Liver (tissue), 9 donors: ENCODE measurements around the gene ALG5. TPM values are rescaled to one million over a fixed set of nuclear protein-coding genes. Genes with fewer than 3 reads are reported as not detected.

Experiments
- DNase-seq: peaks from one replicate; pipeline ENCODE4 v3.0.0-alpha.2; 2017; ENCODE audit warnings: low spot score
- H3K27ac ChIP-seq, 2 donors: one replicate each; pipeline ENCODE4 v1.7.0; 2013; ENCODE audit warnings: inconsistent platforms in 2 of 2, low read length in 2 of 2, control low read depth in 1 of 2, low read depth in 1 of 2, mild to moderate bottlenecking in 1 of 2
- H3K27me3 ChIP-seq, 4 donors: one replicate each; pipeline versions ENCODE4 v1.6.1 to v1.7.0; 2013; ENCODE audit warnings: low read length in 3 of 4, inconsistent platforms in 1 of 4, mild to moderate bottlenecking in 1 of 4, moderate library complexity in 1 of 4; ENCODE audit not compliant: control insufficient read depth in 4 of 4, insufficient read depth in 4 of 4
- H3K36me3 ChIP-seq, 4 donors: one replicate each; pipeline versions ENCODE4 v1.6.1 to v1.7.0; 2013; ENCODE audit warnings: low read length in 3 of 4, mild to moderate bottlenecking in 3 of 4, low read depth in 1 of 4, moderate library complexity in 1 of 4; ENCODE audit not compliant: control insufficient read depth in 4 of 4, insufficient read depth in 3 of 4
- H3K4me1 ChIP-seq, 4 donors: one replicate each; pipeline versions ENCODE4 v1.6.1 to v1.7.0; 2013; ENCODE audit warnings: low read length in 3 of 4, mild to moderate bottlenecking in 3 of 4, moderate library complexity in 1 of 4; ENCODE audit not compliant: control insufficient read depth in 4 of 4, insufficient read depth in 4 of 4
- H3K4me3 ChIP-seq, 3 donors: one replicate each; pipeline versions ENCODE4 v1.6.1 to v1.7.0; 2013; ENCODE audit warnings: low read length in 3 of 3, control low read depth in 1 of 3, low read depth in 1 of 3, mild to moderate bottlenecking in 1 of 3
- H3K9ac ChIP-seq, 2 donors: one replicate each; pipeline ENCODE4 v1.7.0; 2013; ENCODE audit warnings: low read length in 2 of 2, mild to moderate bottlenecking in 2 of 2, moderate library complexity in 2 of 2, control low read depth in 1 of 2, low read depth in 1 of 2
- H3K9me3 ChIP-seq, 4 donors: one replicate each; pipeline versions ENCODE4 v1.6.1 to v1.7.0; 2013; ENCODE audit warnings: low read length in 3 of 4; ENCODE audit not compliant: control insufficient read depth in 4 of 4
- CTCF ChIP-seq: fragments of 150-350 bp; IDR thresholded peaks from 2 replicates; pipeline ENCODE4 v1.5.1; 2017; ENCODE audit warnings: improper control_type of control experiment, low read depth, low read length; ENCODE audit not compliant: missing input control
- FOXA1 ChIP-seq: IDR thresholded peaks from 2 replicates; pipeline ENCODE4 v1.6.1; 2016; ENCODE audit warnings: antibody characterized with exemption
- FOXA2 ChIP-seq: IDR thresholded peaks from 2 replicates; pipeline ENCODE4 v1.6.1; 2016; ENCODE audit warnings: antibody characterized with exemption
- GABPA ChIP-seq, 2 donors: IDR thresholded peaks in 1 of 2; conservative IDR thresholded peaks in 1 of 2; 2 replicates each; pipeline ENCODE4 v1.6.1; 2016; ENCODE audit warnings: antibody characterized with exemption in 2 of 2, mild to moderate bottlenecking in 1 of 2, moderate library complexity in 1 of 2
- HNF4G ChIP-seq: IDR thresholded peaks from 2 replicates; pipeline ENCODE4 v1.6.1; 2016; ENCODE audit warnings: antibody characterized with exemption
- MAX ChIP-seq: IDR thresholded peaks from 2 replicates; pipeline ENCODE4 v1.6.1; 2016; ENCODE audit warnings: antibody characterized with exemption
- NR2F2 ChIP-seq: IDR thresholded peaks from 2 replicates; pipeline ENCODE4 v1.6.1; 2016; ENCODE audit warnings: antibody characterized with exemption
- RAD21 ChIP-seq, 2 donors: IDR thresholded peaks; 2 replicates each; pipeline ENCODE4 v1.6.1; 2016; ENCODE audit warnings: antibody characterized with exemption in 2 of 2, mild to moderate bottlenecking in 2 of 2
- REST ChIP-seq: IDR thresholded peaks from 2 replicates; pipeline ENCODE4 v1.6.1; 2016; ENCODE audit warnings: antibody characterized with exemption, mild to moderate bottlenecking
- RXRA ChIP-seq, 2 donors: IDR thresholded peaks; 2 replicates each; pipeline ENCODE4 v1.6.1; 2017 to 2018; ENCODE audit warnings: antibody characterized with exemption in 2 of 2, mild to moderate bottlenecking in 1 of 2
- SP1 ChIP-seq: IDR thresholded peaks from 2 replicates; pipeline ENCODE4 v1.6.1; 2018; ENCODE audit warnings: antibody characterized with exemption, mild to moderate bottlenecking
- TAF1 ChIP-seq: conservative IDR thresholded peaks from 2 replicates; pipeline ENCODE4 v1.6.1; 2016; ENCODE audit warnings: antibody characterized with exemption, mild to moderate bottlenecking
- YY1 ChIP-seq: IDR thresholded peaks from 2 replicates; pipeline ENCODE4 v1.6.1; 2016; ENCODE audit warnings: antibody characterized with exemption, mild to moderate bottlenecking
- ZBTB33 ChIP-seq: IDR thresholded peaks from 2 replicates; pipeline ENCODE4 v1.6.1; 2016; ENCODE audit warnings: antibody characterized with exemption
- WGBS: extraction: QIAGEN DNeasy Blood & Tissue Kit; methylation state at CpG from one replicate; pipeline ENCODE4 v1.1.7; 2013; 5-methylcytosine and 5-hydroxymethylcytosine counted together
- polyA plus RNA-seq, 2 donors: library from polyadenylated mRNA; stranded (reverse) in 1 of 2; unstranded in 1 of 2; fragments of 200-250 nt in 1 of 2; fragments of >200 nt in 1 of 2; fragmentation: Nextera tagmentation in 1 of 2; extraction: Ambion mirVana in 1 of 2; gene quantifications; one replicate each; pipeline versions ENCODE4 v1.2.1 to v1.2.3, GENCODE V29; 2013 to 2015
- total RNA-seq, 2 donors: library from RNA; depleted of rRNA; stranded (reverse); fragments of >200 nt; gene quantifications; one replicate each; pipeline ENCODE4 v1.2.3, GENCODE V29; 2014
- donor health status: healthy.
- donor health status: healthy.
- donor health status: healthy.
- donor health status: healthy.
- donor health status: healthy.

The ALG5 gene
- total and polyA plus RNA-seq, 4 donors: 20.7 to 60.1 (median 37.5) TPM

- Histone ChIP-seq H3K9ac (no peak overlapping the region), H3K9me3 (no peaks in the 10 kb centered on the region), H3K36me3 (peaks cover 11 to 88% (median 66%) of the 10 kb centered on the region in 4 donors), H3K4me3 (no peak overlapping the region), H3K4me1 (no peaks in the 10 kb centered on the region), H3K27ac (no peak overlapping the region), H3K27me3 (no peaks in the 10 kb centered on the region)
- no peak for TF ChIP-seq FOXA2
- DNase-seq: no peak
Observed at GRCh38 chr13:37039896-37040295, 40.8 kb upstream of the ALG5 start.

GRCh38 chr13:37037241-37037640 lies 38.1 kb upstream of the ALG5 start:
- Histone ChIP-seq H3K36me3 (peaks cover 7 to 91% (median 71%) of the 10 kb centered on the region in 4 donors), H3K4me1 (no peaks in the 10 kb centered on the region), H3K4me3 (no peak overlapping the region), H3K9ac (no peak overlapping the region), H3K9me3 (no peaks in the 10 kb centered on the region), H3K27me3 (no peaks in the 10 kb centered on the region), H3K27ac (no peak overlapping the region)
- no peak for TF ChIP-seq GABPA (IDR thresholded peaks at IDR 0.05 in 1 of 2, conservative IDR thresholded peaks at IDR 0.05 in 1 of 2)
- no peak for TF ChIP-seq NR2F2
- no peak for TF ChIP-seq REST
- no peak for TF ChIP-seq ZBTB33
- no peak for TF ChIP-seq TAF1
- TF ChIP-seq CTCF: no peak
- no peak for TF ChIP-seq RXRA (IDR thresholded peaks at IDR 0.05)
- WGBS: 93% methylated on average over 3 of the region's 3 CpGs
- no peak for DNase-seq

GRCh38 chr13:37029617-37030016 lies 30.5 kb upstream of the ALG5 start:
- 98% methylated on average over 4 of the region's 4 CpGs for WGBS
- H3K36me3 ChIP-seq: peaks cover 4 to 58% (median 51%) of the 10 kb centered on the region in 4 donors
- no peaks in the 10 kb centered on the region for H3K9me3 ChIP-seq
- no peaks in the 10 kb centered on the region for H3K27me3 ChIP-seq
- TF ChIP-seq FOXA1 (no peak), ZBTB33 (no peak), YY1 (no peak), SP1 (no peak), RAD21 (IDR thresholded peaks at IDR 0.05) (no peak), HNF4G (no peak), MAX (no peak)
- DNase-seq: no peak
- H3K27ac ChIP-seq: no peak overlapping the region
- H3K4me1 ChIP-seq: no peaks in the 10 kb centered on the region
- H3K9ac ChIP-seq: no peak overlapping the region
- no peak overlapping the region for H3K4me3 ChIP-seq
